ENCODE measurements around the gene LYRM1. TPM values are rescaled to one million over a fixed set of nuclear protein-coding genes. Genes with fewer than 3 reads are reported as not detected.

Gene LYRM1
- polyA plus RNA-seq, 1 donor from 2014 or later: 125 TPM

- Histone ChIP-seq H3K4me3 (ENCODE audit: low read length) (no peak overlapping the region), H3K9me3 (ENCODE audit: low read length) (no peaks in the 10 kb centered on the region), H3K27ac (ENCODE audit: low read length) (no peak overlapping the region), H3K9me2 (ENCODE audit: insufficient read depth, low read length) (no peaks in the 10 kb centered on the region), H3K27me3 (ENCODE audit: insufficient read depth, low read depth, low read length) (no peaks in the 10 kb centered on the region), H3K9ac (ENCODE audit: low read length) (no peak overlapping the region), H3F3A (ENCODE audit: insufficient read depth, low read length, poor library complexity, severe bottlenecking) (no peaks in the 10 kb centered on the region), H2AFZ (ENCODE audit: low read depth, low read length) (no peak overlapping the region), H3K79me2 (replicated peaks; ENCODE audit: insufficient read depth, low read length) (no peaks in the 10 kb centered on the region), H3K4me2 (ENCODE audit: low read length) (no peak overlapping the region), H3K36me3 (ENCODE audit: insufficient read depth, low read length) (no peaks in the 10 kb centered on the region), H4K20me1 (ENCODE audit: insufficient read depth) (no peaks in the 10 kb centered on the region)
- TF ChIP-seq MXI1 (conservative IDR thresholded peaks at IDR 0.05; ENCODE audit: poor library complexity, severe bottlenecking) (no peak), EZH2 (IDR thresholded peaks at IDR 0.05; ENCODE audit: borderline replicate concordance, insufficient read depth, low read length, poor library complexity, severe bottlenecking) (no peak), CTCF (IDR thresholded peaks at IDR 0.05; ENCODE audit: poor library complexity, severe bottlenecking) (no peak), EP300 (conservative IDR thresholded peaks at IDR 0.05; ENCODE audit: poor library complexity, severe bottlenecking) (no peak), REST (IDR thresholded peaks at IDR 0.05; ENCODE audit: borderline replicate concordance) (no peak), TAF1 (IDR thresholded peaks at IDR 0.05; ENCODE audit: low read depth) (no peak), RAD21 (conservative IDR thresholded peaks at IDR 0.05) (no peak), POLR2AphosphoS5 (IDR thresholded peaks at IDR 0.05) (no peak), SMC3 (conservative IDR thresholded peaks at IDR 0.05; ENCODE audit: poor library complexity) (no peak)
These were observed 30.6 kb downstream of the LYRM1 start for GRCh38 chr16:20931066-20931600.

- Histone ChIP-seq H3K27ac (ENCODE audit: low read length) (no peak overlapping the region), H3K9me3 (ENCODE audit: low read length) (no peaks in the 10 kb centered on the region), H3K9me2 (ENCODE audit: insufficient read depth, low read length) (no peaks in the 10 kb centered on the region), H3K79me2 (replicated peaks; ENCODE audit: insufficient read depth, low read length) (no peaks in the 10 kb centered on the region), H3K9ac (ENCODE audit: low read length) (no peak overlapping the region), H3K36me3 (ENCODE audit: insufficient read depth, low read length) (no peaks in the 10 kb centered on the region), H4K20me1 (ENCODE audit: insufficient read depth) (no peaks in the 10 kb centered on the region), H3K4me3 (ENCODE audit: low read length) (no peak overlapping the region), H3K27me3 (ENCODE audit: insufficient read depth, low read depth, low read length) (no peaks in the 10 kb centered on the region), H2AFZ (ENCODE audit: low read depth, low read length) (no peak overlapping the region), H3F3A (ENCODE audit: insufficient read depth, low read length, poor library complexity, severe bottlenecking) (no peaks in the 10 kb centered on the region), H3K4me2 (ENCODE audit: low read length) (no peak overlapping the region)
- TF ChIP-seq POLR2AphosphoS5 (IDR thresholded peaks at IDR 0.05): no peak
These were observed 33.0 kb downstream of the LYRM1 start for GRCh38 chr16:20933589-20933988.

- H3K27ac ChIP-seq (ENCODE audit: low read length): no peak overlapping the region
- no peaks in the 10 kb centered on the region for H3K9me3 ChIP-seq (ENCODE audit: low read length)
- H3K79me2 ChIP-seq (replicated peaks; ENCODE audit: insufficient read depth, low read length): no peaks in the 10 kb centered on the region
- H3F3A ChIP-seq (ENCODE audit: insufficient read depth, low read length, poor library complexity, severe bottlenecking): no peaks in the 10 kb centered on the region
- H2AFZ ChIP-seq (ENCODE audit: low read depth, low read length): no peak overlapping the region
- no peaks in the 10 kb centered on the region for H3K9me2 ChIP-seq (ENCODE audit: insufficient read depth, low read length)
- no peaks in the 10 kb centered on the region for H3K27me3 ChIP-seq (ENCODE audit: insufficient read depth, low read depth, low read length)
- H4K20me1 ChIP-seq (ENCODE audit: insufficient read depth): no peaks in the 10 kb centered on the region
- H3K9ac ChIP-seq (ENCODE audit: low read length): no peak overlapping the region
- no peak overlapping the region for H3K4me3 ChIP-seq (ENCODE audit: low read length)
- TF ChIP-seq TAF1 (IDR thresholded peaks at IDR 0.05; ENCODE audit: low read depth): no peak
- no peak for TF ChIP-seq SMC3 (conservative IDR thresholded peaks at IDR 0.05; ENCODE audit: poor library complexity)
- no peak for TF ChIP-seq MXI1 (conservative IDR thresholded peaks at IDR 0.05; ENCODE audit: poor library complexity, severe bottlenecking)
- TF ChIP-seq REST (IDR thresholded peaks at IDR 0.05; ENCODE audit: borderline replicate concordance): no peak
- no peak for TF ChIP-seq EP300 (conservative IDR thresholded peaks at IDR 0.05; ENCODE audit: poor library complexity, severe bottlenecking)
- TF ChIP-seq CTCF (IDR thresholded peaks at IDR 0.05; ENCODE audit: poor library complexity, severe bottlenecking): no peak
- TF ChIP-seq EZH2 (IDR thresholded peaks at IDR 0.05; ENCODE audit: borderline replicate concordance, insufficient read depth, low read length, poor library complexity, severe bottlenecking): no peak
- no peak for TF ChIP-seq RAD21 (conservative IDR thresholded peaks at IDR 0.05)
- no peak for TF ChIP-seq POLR2AphosphoS5 (IDR thresholded peaks at IDR 0.05)
- H3K4me2 ChIP-seq (ENCODE audit: low read length): no peak overlapping the region
- no peaks in the 10 kb centered on the region for H3K36me3 ChIP-seq (ENCODE audit: insufficient read depth, low read length)
These were observed 37.2 kb downstream of the LYRM1 start for GRCh38 chr16:20937736-20938135.

Measured in neural cell (in vitro differentiated cells).